ENCODE data around the gene ARRB1. TPM values are rescaled to one million over a fixed set of nuclear protein-coding genes. Genes with fewer than 3 reads are reported as not detected.

ARRB1 gene
- total RNA-seq, 1 donor from 2014 or later, result 38.0 TPM

DNA sequence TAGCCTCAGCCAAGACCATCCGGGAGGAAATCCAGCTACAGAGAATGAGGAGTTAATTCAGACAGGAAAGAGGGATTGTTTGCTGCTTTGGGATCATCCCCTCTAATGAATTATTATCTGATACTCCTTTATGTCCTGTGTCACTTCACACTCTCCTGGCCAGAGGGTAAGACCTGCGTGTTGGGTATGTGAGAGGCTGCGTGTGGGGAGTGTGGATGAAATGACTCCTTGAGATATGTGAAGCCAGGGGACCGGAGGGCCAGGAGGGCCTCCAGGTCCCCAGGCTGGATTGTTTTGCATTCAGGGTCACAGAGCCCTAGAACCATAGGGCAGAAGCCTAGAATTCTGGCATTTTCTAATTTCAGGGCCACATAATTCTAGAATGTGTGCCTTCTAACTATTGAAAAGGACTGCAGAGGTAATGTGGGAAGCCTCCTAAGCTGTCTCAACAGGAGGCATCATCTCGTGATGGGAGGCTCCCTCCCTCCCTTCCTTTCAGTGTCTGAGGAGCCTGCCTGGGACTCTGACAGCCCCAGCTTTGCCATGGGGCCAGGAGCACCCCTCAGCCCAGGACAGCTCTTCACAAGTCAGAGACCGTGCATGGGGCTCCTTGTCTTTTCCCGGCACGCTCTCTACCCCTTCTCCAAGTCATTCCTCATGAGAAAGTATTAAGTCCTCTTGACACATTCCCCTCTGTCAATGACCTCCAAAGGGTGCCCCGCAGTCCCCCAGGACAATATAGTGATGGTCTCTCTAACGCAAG lies 107.2 kb downstream of the ARRB1 start:
- Mint-ChIP-seq H3K27ac (ENCODE audit: unreplicated experiment) (no peak overlapping the region), H3K27me3 (ENCODE audit: unreplicated experiment) (peaks cover 18% of the 10 kb centered on the region), H3K4me3 (ENCODE audit: unreplicated experiment) (no peak overlapping the region), H3K4me1 (ENCODE audit: low read depth, unreplicated experiment) (peaks cover 5% of the 10 kb centered on the region), H3K9me3 (ENCODE audit: unreplicated experiment) (peaks cover 7% of the 10 kb centered on the region), H3K36me3 (ENCODE audit: unreplicated experiment) (no peaks in the 10 kb centered on the region)
- no peak for DNase-seq
- TF ChIP-seq, protein P1, sequence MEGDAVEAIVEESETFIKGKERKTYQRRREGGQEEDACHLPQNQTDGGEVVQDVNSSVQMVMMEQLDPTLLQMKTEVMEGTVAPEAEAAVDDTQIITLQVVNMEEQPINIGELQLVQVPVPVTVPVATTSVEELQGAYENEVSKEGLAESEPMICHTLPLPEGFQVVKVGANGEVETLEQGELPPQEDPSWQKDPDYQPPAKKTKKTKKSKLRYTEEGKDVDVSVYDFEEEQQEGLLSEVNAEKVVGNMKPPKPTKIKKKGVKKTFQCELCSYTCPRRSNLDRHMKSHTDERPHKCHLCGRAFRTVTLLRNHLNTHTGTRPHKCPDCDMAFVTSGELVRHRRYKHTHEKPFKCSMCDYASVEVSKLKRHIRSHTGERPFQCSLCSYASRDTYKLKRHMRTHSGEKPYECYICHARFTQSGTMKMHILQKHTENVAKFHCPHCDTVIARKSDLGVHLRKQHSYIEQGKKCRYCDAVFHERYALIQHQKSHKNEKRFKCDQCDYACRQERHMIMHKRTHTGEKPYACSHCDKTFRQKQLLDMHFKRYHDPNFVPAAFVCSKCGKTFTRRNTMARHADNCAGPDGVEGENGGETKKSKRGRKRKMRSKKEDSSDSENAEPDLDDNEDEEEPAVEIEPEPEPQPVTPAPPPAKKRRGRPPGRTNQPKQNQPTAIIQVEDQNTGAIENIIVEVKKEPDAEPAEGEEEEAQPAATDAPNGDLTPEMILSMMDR (IDR thresholded peaks at IDR 0.05; ENCODE audit: partially characterized antibody, unreplicated experiment), result no peak

DNA sequence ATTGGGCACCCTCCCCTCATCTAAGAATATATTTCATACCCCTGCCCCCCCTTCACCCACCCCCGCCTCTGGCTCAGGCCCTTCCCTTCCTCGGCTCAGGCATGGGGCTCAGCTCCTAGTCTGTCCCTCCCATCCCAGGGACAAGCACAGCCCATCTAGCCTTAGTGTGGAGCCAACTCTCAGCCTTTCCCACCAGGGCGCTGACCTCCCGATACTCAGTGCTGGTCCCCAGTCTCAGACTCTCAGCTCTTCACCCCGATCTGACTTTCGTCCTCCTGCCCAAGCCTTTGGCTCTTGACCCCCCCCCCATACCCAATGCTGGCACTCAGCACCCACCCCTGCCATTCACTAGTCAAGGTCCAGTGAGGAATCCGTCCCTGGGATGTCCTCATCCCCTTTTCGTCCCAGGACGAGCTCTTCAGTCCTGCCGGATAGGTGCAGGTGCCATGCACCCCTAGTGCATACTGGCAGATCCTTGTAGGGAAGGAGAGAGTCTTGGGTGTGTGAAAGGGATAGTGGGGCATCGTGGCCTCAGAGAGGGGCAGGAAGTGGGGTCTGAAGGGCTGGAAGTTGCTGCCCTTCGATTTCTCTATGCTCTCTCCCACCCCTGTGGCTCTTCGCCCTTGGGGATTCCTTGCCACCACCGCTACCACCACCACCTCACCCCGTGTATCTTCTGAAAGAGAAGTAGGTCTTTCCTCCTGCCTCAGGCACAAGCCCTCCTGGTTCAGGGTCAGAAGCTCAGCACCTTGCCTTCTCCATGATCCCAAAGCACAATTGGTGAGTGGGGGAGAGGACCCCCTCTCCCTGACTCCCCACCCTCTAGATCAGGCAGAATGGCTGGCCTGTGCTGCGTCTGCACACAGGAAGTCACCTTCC lies 108.5 kb downstream of the ARRB1 start:
- Mint-ChIP-seq H3K9me3 (ENCODE audit: unreplicated experiment) (peaks cover 8% of the 10 kb centered on the region), H3K27me3 (ENCODE audit: unreplicated experiment) (peaks cover 19% of the 10 kb centered on the region), H3K27ac (ENCODE audit: unreplicated experiment) (no peak overlapping the region), H3K4me1 (ENCODE audit: low read depth, unreplicated experiment) (peaks cover 11% of the 10 kb centered on the region), H3K4me3 (ENCODE audit: unreplicated experiment) (peak overlapping the region; percentile 83), H3K36me3 (ENCODE audit: unreplicated experiment) (no peaks in the 10 kb centered on the region)
- peak; percentile 12 for DNase-seq
- TF ChIP-seq, protein P1 (IDR thresholded peaks at IDR 0.05; ENCODE audit: partially characterized antibody, unreplicated experiment), result no peak

DNA sequence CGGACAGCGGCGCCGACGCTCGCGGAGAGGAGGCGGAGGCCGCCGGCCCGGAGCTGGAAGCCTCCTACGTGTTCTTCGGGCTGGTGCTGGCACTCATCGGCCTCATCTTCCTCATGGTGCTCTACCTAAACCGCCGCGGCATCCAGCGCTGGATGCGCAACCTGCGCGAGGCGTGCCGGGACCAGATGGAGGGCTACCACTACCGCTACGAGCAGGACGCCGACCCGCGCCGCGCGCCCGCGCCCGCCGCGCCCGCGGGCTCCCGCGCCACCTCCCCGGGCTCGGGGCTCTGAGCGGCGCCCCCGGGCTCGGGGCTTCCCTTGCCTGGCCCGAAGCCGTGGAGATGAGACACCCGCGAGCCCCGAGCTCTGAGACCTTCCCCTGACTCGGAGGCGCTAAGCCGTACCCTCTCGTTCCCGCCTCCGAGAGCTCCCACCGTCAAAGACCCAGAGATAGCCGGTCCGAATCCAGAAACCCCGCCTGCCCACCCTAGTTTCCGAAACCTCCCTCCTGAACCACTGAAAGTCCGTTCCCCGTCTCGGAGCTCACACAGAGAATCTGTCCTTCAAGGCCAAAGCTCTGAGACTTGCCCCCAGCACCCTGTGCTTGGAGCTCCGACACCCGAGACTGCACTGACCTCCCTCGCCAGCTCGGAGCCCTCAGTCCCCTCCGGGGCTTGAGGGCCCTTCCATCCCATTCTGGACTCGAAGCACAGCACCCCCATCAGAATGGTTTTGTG lies 109.4 kb downstream of the ARRB1 start:
- peaks cover 24% of the 10 kb centered on the region for H3K27me3 Mint-ChIP-seq (ENCODE audit: unreplicated experiment)
- TF ChIP-seq, protein P1 (IDR thresholded peaks at IDR 0.05; ENCODE audit: partially characterized antibody, unreplicated experiment), result peak; percentile 20
- H3K9me3 Mint-ChIP-seq (ENCODE audit: unreplicated experiment), result peaks cover 8% of the 10 kb centered on the region
- no peak for DNase-seq
- no peaks in the 10 kb centered on the region for H3K36me3 Mint-ChIP-seq (ENCODE audit: unreplicated experiment)
- peak overlapping the region; percentile 83 for H3K4me3 Mint-ChIP-seq (ENCODE audit: unreplicated experiment)
- H3K4me1 Mint-ChIP-seq (ENCODE audit: low read depth, unreplicated experiment), result peaks cover 15% of the 10 kb centered on the region
- peak overlapping the region; percentile 45 for H3K27ac Mint-ChIP-seq (ENCODE audit: unreplicated experiment)

DNA sequence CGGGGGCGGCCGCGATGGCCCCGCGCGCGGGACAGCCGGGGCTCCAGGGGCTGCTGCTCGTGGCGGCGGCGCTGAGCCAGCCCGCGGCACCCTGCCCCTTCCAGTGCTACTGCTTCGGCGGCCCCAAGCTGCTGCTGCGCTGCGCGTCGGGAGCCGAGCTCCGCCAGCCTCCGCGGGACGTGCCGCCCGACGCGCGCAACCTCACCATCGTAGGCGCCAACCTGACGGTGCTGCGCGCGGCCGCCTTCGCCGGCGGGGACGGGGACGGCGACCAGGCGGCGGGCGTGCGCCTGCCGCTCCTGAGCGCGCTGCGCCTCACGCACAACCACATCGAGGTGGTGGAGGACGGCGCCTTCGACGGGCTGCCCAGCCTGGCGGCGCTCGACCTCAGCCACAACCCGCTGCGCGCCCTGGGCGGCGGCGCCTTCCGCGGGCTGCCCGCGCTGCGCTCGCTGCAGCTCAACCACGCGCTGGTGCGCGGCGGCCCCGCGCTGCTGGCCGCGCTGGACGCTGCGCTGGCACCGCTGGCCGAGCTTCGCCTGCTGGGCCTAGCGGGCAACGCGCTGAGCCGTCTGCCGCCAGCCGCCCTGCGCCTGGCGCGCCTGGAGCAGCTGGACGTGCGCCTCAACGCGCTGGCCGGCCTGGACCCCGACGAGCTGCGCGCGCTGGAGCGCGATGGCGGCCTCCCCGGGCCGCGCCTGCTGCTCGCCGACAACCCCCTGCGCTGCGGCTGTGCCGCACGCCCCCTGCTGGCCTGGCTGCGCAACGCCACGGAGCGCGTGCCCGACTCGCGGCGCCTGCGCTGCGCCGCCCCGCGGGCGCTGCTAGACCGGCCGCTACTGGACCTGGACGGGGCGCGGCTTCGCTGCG lies 110.2 kb downstream of the ARRB1 start:
- H3K4me3 Mint-ChIP-seq (ENCODE audit: unreplicated experiment), result peak overlapping the region; percentile 72
- H3K27ac Mint-ChIP-seq (ENCODE audit: unreplicated experiment), result no peak overlapping the region
- peaks cover 24% of the 10 kb centered on the region for H3K27me3 Mint-ChIP-seq (ENCODE audit: unreplicated experiment)
- TF ChIP-seq, protein P1 (IDR thresholded peaks at IDR 0.05; ENCODE audit: partially characterized antibody, unreplicated experiment), result peak; percentile 87
- no peaks in the 10 kb centered on the region for H3K36me3 Mint-ChIP-seq (ENCODE audit: unreplicated experiment)
- H3K4me1 Mint-ChIP-seq (ENCODE audit: low read depth, unreplicated experiment), result peaks cover 18% of the 10 kb centered on the region
- peak; percentile 94 for DNase-seq
- H3K9me3 Mint-ChIP-seq (ENCODE audit: unreplicated experiment), result peaks cover 8% of the 10 kb centered on the region

Measured in glutamatergic neuron (in vitro differentiated cells).